Activated naive CD4-positive, alpha-beta T cell treated with anti-CD3 and anti-CD28 coated beads for 36 hours (primary cell): Measurements from ENCODE around the gene OPN1MW3. TPM values are rescaled to one million over a fixed set of nuclear protein-coding genes. Genes with fewer than 3 reads are reported as not detected.

Experiments used
- CTCF ChIA-PET: fragments of 350-600 bp; sonication (Branson Sonifier 250); formaldehyde crosslinking; loops from one replicate; lab custom pipeline; 2021; ENCODE audit warnings: antibody characterized with exemption; lab: Charles Lee
- DNase-seq: peaks from one replicate; pipeline ENCODE4 v3.0.0-alpha.2; 2020
- H3K27ac Mint-ChIP-seq: one replicate; pipeline ENCODE4 v1.8.0; 2021; ENCODE audit warnings: mild to moderate bottlenecking, mixed read lengths
- H3K27me3 Mint-ChIP-seq: one replicate; pipeline ENCODE4 v1.8.0; 2021; ENCODE audit warnings: low read depth, mixed read lengths
- H3K36me3 Mint-ChIP-seq: one replicate; pipeline ENCODE4 v1.8.0; 2021; ENCODE audit warnings: low read depth, mixed read lengths
- H3K4me1 Mint-ChIP-seq: one replicate; pipeline ENCODE4 v1.8.0; 2021; ENCODE audit warnings: low read depth, mixed read lengths
- H3K4me3 Mint-ChIP-seq: one replicate; pipeline ENCODE4 v1.8.0; 2021; ENCODE audit warnings: mild to moderate bottlenecking, moderate library complexity, mixed read lengths
- H3K9me3 Mint-ChIP-seq: one replicate; pipeline ENCODE4 v1.8.0; 2021; ENCODE audit warnings: mixed read lengths
- intact Hi-C: fragments of 100-400 bp; cut with micrococcal nuclease; formaldehyde crosslinking; loops from one replicate; pipeline ENCODE4 v1.15.1; 2023
- total RNA-seq, 2 experiments: library from RNA; stranded (reverse); gene quantifications; one replicate each; pipeline ENCODE4 v1.2.3, GENCODE V29; 2021

The OPN1MW3 gene
- total RNA-seq, 2 experiments from 2014 or later = not detected

- Mint-ChIP-seq H3K36me3 (no peaks in the 10 kb centered on the region), H3K27me3 (no peaks in the 10 kb centered on the region), H3K27ac (no peak overlapping the region), H3K4me3 (no peak overlapping the region), H3K9me3 (no peaks in the 10 kb centered on the region), H3K4me1 (peaks cover 23% of the 10 kb centered on the region)
- DNase-seq = no peak
- intact Hi-C loops = no loop called here
- CTCF ChIA-PET = interaction anchor here (0.7 kb wide), 1 partner anchor 12 kb away, joined by 3 read pairs; no protein-coding TSS in a partner anchor
These were observed 63.0 kb downstream of the OPN1MW3 start for GRCh38 chrX:154320406-154320805.

Other genes starting within 250 kb of the OPN1MW3 start
- gene IRAK1, start 237.7 kb upstream of the OPN1MW3 start, total RNA-seq = 10 to 100 TPM; 77.2 to 82.6 TPM
- gene MECP2, start 159.9 kb upstream of the OPN1MW3 start, total RNA-seq = 10 to 100 TPM; 47.1 to 50.2 TPM
- gene OPN1LW, start 113.3 kb upstream of the OPN1MW3 start, total RNA-seq = not detected
- not detected for gene OPN1MW, start 75.0 kb upstream of the OPN1MW3 start, total RNA-seq
- gene OPN1MW2, start 37.8 kb upstream of the OPN1MW3 start, total RNA-seq = not detected
- gene TEX28, start 37.5 kb downstream of the OPN1MW3 start, total RNA-seq = not detected
- gene TKTL1, start 38.2 kb downstream of the OPN1MW3 start, total RNA-seq = not detected
- gene FLNA, start 117.1 kb downstream of the OPN1MW3 start, total RNA-seq = 100 to 1,000 TPM; 398 to 404 TPM
- gene EMD, start 121.7 kb downstream of the OPN1MW3 start, total RNA-seq = 10 to 100 TPM; 62.7 to 70.0 TPM
- gene RPL10, start 140.8 kb downstream of the OPN1MW3 start, total RNA-seq = 1,000 to 10,000 TPM; 3,331 to 3,466 TPM
- gene DNASE1L1, start 151.7 kb downstream of the OPN1MW3 start, total RNA-seq = 1 to 10 TPM; 7.9 to 9.0 TPM
- gene TAFAZZIN, start 154.0 kb downstream of the OPN1MW3 start, total RNA-seq = 10 to 100 TPM; 63.7 to 66.5 TPM
- 10 to 100 TPM; 20.3 to 21.1 TPM for gene ATP6AP1, start 171.1 kb downstream of the OPN1MW3 start, total RNA-seq
- gene GDI1, start 179.6 kb downstream of the OPN1MW3 start, total RNA-seq = 10 to 100 TPM; 93.6 to 96.9 TPM
- gene FAM50A, start 186.6 kb downstream of the OPN1MW3 start, total RNA-seq = 10 to 100 TPM; 39.7 to 43.7 TPM
- 1 to 10 TPM; 5.9 to 7.6 TPM for gene PLXNA3, start 200.7 kb downstream of the OPN1MW3 start, total RNA-seq
- gene LAGE3, start 221.7 kb downstream of the OPN1MW3 start, total RNA-seq = 10 to 100 TPM; 42.3 to 42.8 TPM
- gene UBL4A, start 229.0 kb downstream of the OPN1MW3 start, total RNA-seq = 10 to 100 TPM; 37.4 to 38.2 TPM
- gene SLC10A3, start 233.0 kb downstream of the OPN1MW3 start, total RNA-seq = 1 to 10 TPM; 6.7 to 6.9 TPM